A549 (cell line): ENCODE measurements around the gene MUC15. TPM values are rescaled to one million over a fixed set of nuclear protein-coding genes. Genes with fewer than 3 reads are reported as not detected.

Source experiments
- ATAC-seq, 2 experiments: fragments of 200-7000 bp in 1 of 2; fragments of >200 bp in 1 of 2; cut with Nextera tagmentation in 1 of 2; cut with Tn5 transposase in 1 of 2; 3 replicates each; pipeline versions ENCODE4 v1.8.0 to v1.9.1; 2018 to 2020; ENCODE audit warnings: mild to moderate bottlenecking in 1 of 2, moderate library complexity in 1 of 2
- CTCF ChIA-PET: fragments of 300-600 bp; sonication (Branson Sonifier 250); formaldehyde crosslinking; extraction: SDS; loops from one replicate; lab custom pipeline; 2021; ENCODE audit warnings: antibody characterized with exemption, inconsistent platforms; lab: Yijun Ruan, JAX
- POLR2A ChIA-PET: fragments of 350-600 bp; formaldehyde crosslinking; extraction: SDS; loops from one replicate; lab custom pipeline; 2021; ENCODE audit warnings: antibody characterized with exemption, inconsistent platforms; lab: Yijun Ruan, JAX
- DNase-seq, 2 experiments: peaks; one replicate each; pipeline versions ENCODE4 v3.0.0 to v3.0.0-alpha.2; 2011 to 2016; ENCODE audit warnings: low read depth in 1 of 2, low spot score in 1 of 2
- FAIRE-seq: peaks from 2 replicates; lab custom pipeline; 2011; peaks lifted over from hg19 to GRCh38; lab: Jason Lieb, UNC
- H3K27ac ChIP-seq, 2 experiments: fragments of >200 bp; sonication (Bioruptor Twin); formaldehyde crosslinking; 3 replicates each; pipeline ENCODE4 v1.5.1; 2016 to 2017
- H3K4me1 ChIP-seq: fragments of >200 bp; sonication (Bioruptor Twin); formaldehyde crosslinking; 3 replicates; pipeline ENCODE4 v1.6.1; 2016
- H3K4me2 ChIP-seq: fragments of >200 bp; sonication (Bioruptor Twin); formaldehyde crosslinking; 3 replicates; pipeline ENCODE4 v1.6.1; 2016
- H3K4me3 ChIP-seq: fragments of >200 bp; sonication (Bioruptor Twin); formaldehyde crosslinking; 3 replicates; pipeline ENCODE4 v1.5.1; 2016
- H3K9me3 ChIP-seq: fragments of >200 bp; sonication (Bioruptor Twin); formaldehyde crosslinking; 3 replicates; pipeline ENCODE4 v1.6.1; 2016
- BCL3 ChIP-seq: fragments of >200 bp; sonication (Bioruptor Twin); formaldehyde crosslinking; IDR thresholded peaks from 3 replicates; pipeline ENCODE4 v1.6.1; 2016
- BHLHE40 ChIP-seq: IDR thresholded peaks from 2 replicates; pipeline ENCODE4 v1.6.1; 2012; ENCODE audit warnings: low read depth, low read length, inconsistent platforms
- CBX2 ChIP-seq: fragments of 200-600 bp; sonication (generic); IDR thresholded peaks from 2 replicates; pipeline ENCODE4 v1.6.1; 2016; ENCODE audit warnings: low read depth, mild to moderate bottlenecking, borderline replicate concordance
- CHD2 ChIP-seq: fragments of 150-350 bp; IDR thresholded peaks from 2 replicates; pipeline ENCODE4 v1.6.1; 2014; ENCODE audit warnings: low read length; ENCODE audit not compliant: partially characterized antibody
- E2F6 ChIP-seq: IDR thresholded peaks from 2 replicates; pipeline ENCODE4 v1.6.1; 2012; ENCODE audit warnings: low read depth, borderline replicate concordance
- EHF ChIP-seq: fragments of 250-450 bp; sonication (Bioruptor Pico); IDR thresholded peaks from 2 replicates; pipeline ENCODE4 v1.5.0; 2020; ENCODE audit warnings: mild to moderate bottlenecking
- EHMT2 ChIP-seq: fragments of 200-600 bp; sonication (generic); IDR thresholded peaks from 2 replicates; pipeline ENCODE4 v1.6.1; 2016; ENCODE audit warnings: antibody characterized with exemption, low read depth, mild to moderate bottlenecking, moderate library complexity
- EP300 ChIP-seq, 2 experiments: fragments of >200 bp; sonication (Bioruptor Twin); formaldehyde crosslinking; IDR thresholded peaks; 2 replicates in 1 of 2; 3 replicates in 1 of 2; pipeline ENCODE4 v1.6.1; 2016 to 2017
- ESRRA ChIP-seq: fragments of 150-350 bp; IDR thresholded peaks from 2 replicates; pipeline ENCODE4 v1.6.1; 2014; ENCODE audit warnings: mild to moderate bottlenecking, low read length, borderline replicate concordance
- FOSB ChIP-seq: fragments of 250-450 bp; sonication (Bioruptor Pico); IDR thresholded peaks from 2 replicates; pipeline ENCODE4 v1.5.0; 2020; ENCODE audit warnings: mild to moderate bottlenecking, moderate library complexity
- FOSL2 ChIP-seq, 2 experiments: fragments of 450-650 bp in 1 of 2; fragments of >200 bp in 1 of 2; sonication (Bioruptor Twin) in 1 of 2; formaldehyde crosslinking; IDR thresholded peaks; 2 replicates each; pipeline versions ENCODE4 v1.5.0 to v1.6.1; 2016 to 2020; ENCODE audit warnings: mild to moderate bottlenecking in 1 of 2, moderate library complexity in 1 of 2
- GATA3 ChIP-seq: IDR thresholded peaks from 2 replicates; pipeline ENCODE4 v1.6.1; 2012; ENCODE audit warnings: borderline replicate concordance
- HDAC2 ChIP-seq: fragments of 200-600 bp; sonication (generic); IDR thresholded peaks from 2 replicates; pipeline ENCODE4 v1.6.1; 2016
- HES2 ChIP-seq: fragments of >200 bp; sonication (Bioruptor Twin); formaldehyde crosslinking; IDR thresholded peaks from 2 replicates; pipeline ENCODE4 v1.6.1; 2016
- HEYL ChIP-seq: fragments of 250-450 bp; sonication (Bioruptor Pico); IDR thresholded peaks from 2 replicates; pipeline ENCODE4 v1.8.0; 2021; ENCODE audit warnings: mild to moderate bottlenecking, moderate library complexity
- HOXA7 ChIP-seq: fragments of 250-450 bp; sonication (Bioruptor Pico); IDR thresholded peaks from 2 replicates; pipeline ENCODE4 v1.5.0; 2020; ENCODE audit warnings: mild to moderate bottlenecking, moderate library complexity
- JUN ChIP-seq, 2 experiments: fragments of >200 bp; sonication (Bioruptor Twin); formaldehyde crosslinking; IDR thresholded peaks; 2 replicates in 1 of 2; 3 replicates in 1 of 2; pipeline ENCODE4 v1.6.1; 2016 to 2017
- JUNB ChIP-seq: fragments of >200 bp; sonication (Bioruptor Twin); formaldehyde crosslinking; IDR thresholded peaks from 2 replicates; pipeline ENCODE4 v1.6.1; 2016
- KDM1A ChIP-seq: fragments of 200-600 bp; sonication (generic); IDR thresholded peaks from 2 replicates; pipeline ENCODE4 v1.6.1; 2016; ENCODE audit warnings: low read depth, mild to moderate bottlenecking
- KDM5A ChIP-seq: fragments of 200-600 bp; sonication (generic); IDR thresholded peaks from 2 replicates; pipeline ENCODE4 v1.6.1; 2016; ENCODE audit warnings: antibody characterized with exemption, mild to moderate bottlenecking
- MAFK ChIP-seq: fragments of 450-650 bp; IDR thresholded peaks from 2 replicates; pipeline ENCODE4 v1.6.1; 2014; ENCODE audit not compliant: partially characterized antibody
- MAX ChIP-seq: IDR thresholded peaks from 2 replicates; pipeline ENCODE4 v1.6.1; 2012
- MYC ChIP-seq: IDR thresholded peaks from 2 replicates; pipeline ENCODE4 v1.6.1; 2012; ENCODE audit warnings: mild to moderate bottlenecking, inconsistent platforms, low read length, improper control_type of control experiment, borderline replicate concordance
- NFE2L2 ChIP-seq: fragments of 150-350 bp; conservative IDR thresholded peaks from 2 replicates; pipeline ENCODE4 v1.6.1; 2014; ENCODE audit warnings: low read length
- NPAS2 ChIP-seq: fragments of 250-450 bp; sonication (Bioruptor Pico); IDR thresholded peaks from 2 replicates; pipeline ENCODE4 v1.8.0; 2022; ENCODE audit warnings: mild to moderate bottlenecking, moderate library complexity, borderline replicate concordance
- NR3C1 ChIP-seq: fragments of >200 bp; sonication (Bioruptor Twin); formaldehyde crosslinking; IDR thresholded peaks from 3 replicates; pipeline ENCODE4 v1.6.1; 2017
- PHF8 ChIP-seq: fragments of 200-600 bp; sonication (generic); IDR thresholded peaks from 2 replicates; pipeline ENCODE4 v1.6.1; 2016; ENCODE audit warnings: low read depth, mild to moderate bottlenecking, antibody characterized with exemption, moderate library complexity, borderline replicate concordance
- RAD21 ChIP-seq, 2 experiments: fragments of >200 bp in 1 of 2; sonication (Bioruptor Twin) in 1 of 2; formaldehyde crosslinking in 1 of 2; IDR thresholded peaks in 1 of 2; conservative IDR thresholded peaks in 1 of 2; 2 replicates in 1 of 2; 3 replicates in 1 of 2; pipeline ENCODE4 v1.6.1; 2012 to 2018; ENCODE audit warnings: inconsistent platforms in 1 of 2
- RARB ChIP-seq: fragments of 250-450 bp; sonication (Bioruptor Pico); IDR thresholded peaks from 2 replicates; pipeline ENCODE4 v1.8.0; 2021; ENCODE audit warnings: mild to moderate bottlenecking, moderate library complexity
- RFX5 ChIP-seq: fragments of 450-650 bp; IDR thresholded peaks from 2 replicates; pipeline ENCODE4 v1.7.1; 2014; ENCODE audit warnings: antibody characterized with exemption, mild to moderate bottlenecking, moderate library complexity
- TFCP2L1 ChIP-seq: fragments of 250-450 bp; sonication (Bioruptor Pico); IDR thresholded peaks from 2 replicates; pipeline ENCODE4 v1.5.0; 2021; ENCODE audit warnings: mild to moderate bottlenecking
- USF2 ChIP-seq: fragments of 450-650 bp; IDR thresholded peaks from 2 replicates; pipeline ENCODE4 v1.6.1; 2014; ENCODE audit warnings: antibody characterized with exemption
- ZFP36 ChIP-seq: fragments of 450-650 bp; IDR thresholded peaks from 2 replicates; pipeline ENCODE4 v1.6.1; 2014; ENCODE audit warnings: borderline replicate concordance; ENCODE audit not compliant: partially characterized antibody
- ZNF302 ChIP-seq: fragments of 250-450 bp; sonication (Bioruptor Pico); IDR thresholded peaks from 2 replicates; pipeline ENCODE4 v1.9.0; 2021; ENCODE audit warnings: inconsistent platforms, mild to moderate bottlenecking, moderate library complexity
- WGBS: methylation state at CpG from one replicate; pipeline ENCODE4 v1.1.6; 2017; ENCODE audit errors: missing lambda C conversion rate; 5-methylcytosine and 5-hydroxymethylcytosine counted together
- polyA plus RNA-seq, 4 experiments: library from polyadenylated mRNA; depleted of rRNA in 3 of 4; stranded (reverse); fragments of >200 nt; fragmentation: RNase III in 1 of 4; extraction: RNeasy Plus Mini Kit Qiagen cat#74134 plus additional on column Dnase treatment in 1 of 4; gene quantifications; 2 replicates in 3 of 4; 3 replicates in 1 of 4; pipeline ENCODE4 v1.2.3, GENCODE V29; 2011 to 2017

Gene MUC15
- polyA plus RNA-seq, 2 of the 4 experiments (the other 2 are of a cell fraction), result not detected

- ATAC-seq, result no peak
- 71% methylated on average over 2 of the region's 2 CpGs for WGBS
- ChIA-PET POLR2A (no interaction called here), CTCF (no interaction called here)
- Histone ChIP-seq H3K27ac (no peak overlapping the region), H3K9me3 (no peaks in the 10 kb centered on the region), H3K4me1 (no peaks in the 10 kb centered on the region), H3K4me3 (no peak overlapping the region), H3K4me2 (no peak overlapping the region)
- TF ChIP-seq JUN (IDR thresholded peaks at IDR 0.05), result no peak
- no peak for TF ChIP-seq E2F6
- TF ChIP-seq KDM1A, result no peak
- no peak for TF ChIP-seq HOXA7 (CRISPR knock-in tag)
- no peak for TF ChIP-seq JUNB
- TF ChIP-seq CHD2, result no peak
- TF ChIP-seq FOSB (CRISPR knock-in tag), result no peak
- TF ChIP-seq PHF8, result no peak
- TF ChIP-seq BHLHE40, result no peak
- no peak for TF ChIP-seq ZNF302
- no peak for TF ChIP-seq RFX5
- no peak for TF ChIP-seq NFE2L2
- TF ChIP-seq EP300 (IDR thresholded peaks at IDR 0.05), result no peak
- TF ChIP-seq HDAC2, result no peak
- no peak for TF ChIP-seq ZFP36
- no peak for TF ChIP-seq EHF
- TF ChIP-seq KDM5A, result no peak
- no peak for TF ChIP-seq MYC
- FAIRE-seq, result no peak
- DNase-seq, result no peak
Observed at GRCh38 chr11:26541870-26542269, 30.2 kb downstream of the MUC15 start.

- H3K4me1 ChIP-seq, result no peaks in the 10 kb centered on the region
- H3K27ac ChIP-seq, result no peak overlapping the region
- 49% methylated on average over 3 of the region's 3 CpGs for WGBS
- no peak for TF ChIP-seq JUNB
- TF ChIP-seq MAFK, result peak; percentile 60
- no peak for TF ChIP-seq CBX2
- TF ChIP-seq RARB, result no peak
- FAIRE-seq (no peak), ATAC-seq (no peak), DNase-seq (no peak)
- ChIA-PET POLR2A (no interaction called here), CTCF (no interaction called here)
- no peak overlapping the region for H3K4me3 ChIP-seq
- H3K9me3 ChIP-seq, result no peaks in the 10 kb centered on the region
- no peak overlapping the region for H3K4me2 ChIP-seq
Observed at GRCh38 chr11:26539517-26539916, 32.5 kb downstream of the MUC15 start.

- 59% methylated on average over 4 of the region's 4 CpGs for WGBS
- TF ChIP-seq EHF (no peak), EHMT2 (no peak), HES2 (no peak), NR3C1 (no peak), JUN (IDR thresholded peaks at IDR 0.05) (no peak), ESRRA (no peak), HDAC2 (no peak), RARB (no peak), FOSL2 (IDR thresholded peaks at IDR 0.05) (no peak), FOSL2 (CRISPR knock-in tag; IDR thresholded peaks at IDR 0.05) (no peak), GATA3 (no peak), MAX (no peak), BCL3 (no peak), NPAS2 (CRISPR knock-in tag) (no peak), RAD21 (conservative IDR thresholded peaks at IDR 0.05 in 1 of 2, IDR thresholded peaks at IDR 0.05 in 1 of 2) (no peak), USF2 (no peak), KDM1A (no peak), HEYL (no peak), TFCP2L1 (CRISPR knock-in tag) (no peak), CHD2 (no peak)
Observed at GRCh38 chr11:26537341-26537740, 34.7 kb downstream of the MUC15 start.

More at GRCh38 chr11:26537341-26537740, 34.7 kb downstream of the MUC15 start:
- no peak for FAIRE-seq
- H3K27ac ChIP-seq, result no peak overlapping the region
- H3K4me2 ChIP-seq, result no peak overlapping the region
- no peak overlapping the region for H3K4me3 ChIP-seq
- CTCF ChIA-PET, result interaction anchor here (1.0 kb wide), 1 partner anchor 32 kb away, joined by 3 read pairs; no protein-coding TSS in a partner anchor
- no peak for DNase-seq
- ATAC-seq, result no peak
- POLR2A ChIA-PET, result no interaction called here
- no peaks in the 10 kb centered on the region for H3K9me3 ChIP-seq
- H3K4me1 ChIP-seq, result no peaks in the 10 kb centered on the region
